D341Med (cell line): ENCODE measurements around the gene HSD17B2.
"Not testable (repeated sequence)": the region's sequence is repeated elsewhere in the genome, so short reads cannot be mapped to it uniquely, and the experiment has no call there.

Experiments used
- DNase-seq: peaks from one replicate; pipeline ENCODE4 v3.0.0; 2012; ENCODE audit warnings: low spot score

Gene HSD17B2

GRCh38 chr16:82034981-82035612 is at the start of gene HSD17B2:
Gene HSD17B2 (plus strand): TSS chr16:82035253. CDS start chr16:82035425, 172 bp downstream.
- DNase-seq, result peak; percentile 52

- no peak for DNase-seq
These were observed 47.9 kb upstream of the HSD17B2 start for GRCh38 chr16:81987121-81987520.

GRCh38 chr16:81987706-81988105 is 47.3 kb upstream of the HSD17B2 start:
- no peak for DNase-seq

GRCh38 chr16:81992859-81993258 is 42.2 kb upstream of the HSD17B2 start:
- no peak for DNase-seq

GRCh38 chr16:81994485-81994884 is 40.6 kb upstream of the HSD17B2 start:
- DNase-seq, result no peak

- DNase-seq, result no peak
These were observed 39.4 kb upstream of the HSD17B2 start for GRCh38 chr16:81995651-81996050.

- DNase-seq, result no peak
These were observed 38.2 kb upstream of the HSD17B2 start for GRCh38 chr16:81996664-81997509.

GRCh38 chr16:81997738-81998137 is 37.3 kb upstream of the HSD17B2 start:
- no peak for DNase-seq

GRCh38 chr16:82002831-82003230 is 32.2 kb upstream of the HSD17B2 start:
- no peak for DNase-seq

- no peak for DNase-seq
These were observed 30.5 kb upstream of the HSD17B2 start for GRCh38 chr16:82004601-82005000.

GRCh38 chr16:82005027-82005830 is 29.8 kb upstream of the HSD17B2 start:
- peak; percentile 58 for DNase-seq

- no peak for DNase-seq
These were observed 29.0 kb upstream of the HSD17B2 start for GRCh38 chr16:82006036-82006435.

GRCh38 chr16:82007189-82007588 is 27.9 kb upstream of the HSD17B2 start:
- no peak for DNase-seq

GRCh38 chr16:82008957-82009592 is 26.0 kb upstream of the HSD17B2 start:
- DNase-seq, result no peak

- not testable (repeated sequence) for DNase-seq
These were observed 25.3 kb upstream of the HSD17B2 start for GRCh38 chr16:82009789-82010188.

- DNase-seq, result no peak
These were observed 24.4 kb upstream of the HSD17B2 start for GRCh38 chr16:82010649-82011048.

GRCh38 chr16:82011199-82011641 is 23.8 kb upstream of the HSD17B2 start, which contains the start of gene SDR42E1:
Gene SDR42E1 (minus strand): TSS chr16:82011470. CDS start chr16:82000858, 10,612 bp downstream.
- DNase-seq, result no peak

- DNase-seq, result no peak
These were observed 21.9 kb upstream of the HSD17B2 start for GRCh38 chr16:82013139-82013538.

- no peak for DNase-seq
These were observed 18.8 kb upstream of the HSD17B2 start for GRCh38 chr16:82016263-82016662.

GRCh38 chr16:82016964-82017363 is 18.1 kb upstream of the HSD17B2 start:
- DNase-seq, result no peak

GRCh38 chr16:82017911-82018568 is 17.0 kb upstream of the HSD17B2 start:
- no peak for DNase-seq
